ENCODE data around the gene RBM5.

The RBM5 gene

DNA sequence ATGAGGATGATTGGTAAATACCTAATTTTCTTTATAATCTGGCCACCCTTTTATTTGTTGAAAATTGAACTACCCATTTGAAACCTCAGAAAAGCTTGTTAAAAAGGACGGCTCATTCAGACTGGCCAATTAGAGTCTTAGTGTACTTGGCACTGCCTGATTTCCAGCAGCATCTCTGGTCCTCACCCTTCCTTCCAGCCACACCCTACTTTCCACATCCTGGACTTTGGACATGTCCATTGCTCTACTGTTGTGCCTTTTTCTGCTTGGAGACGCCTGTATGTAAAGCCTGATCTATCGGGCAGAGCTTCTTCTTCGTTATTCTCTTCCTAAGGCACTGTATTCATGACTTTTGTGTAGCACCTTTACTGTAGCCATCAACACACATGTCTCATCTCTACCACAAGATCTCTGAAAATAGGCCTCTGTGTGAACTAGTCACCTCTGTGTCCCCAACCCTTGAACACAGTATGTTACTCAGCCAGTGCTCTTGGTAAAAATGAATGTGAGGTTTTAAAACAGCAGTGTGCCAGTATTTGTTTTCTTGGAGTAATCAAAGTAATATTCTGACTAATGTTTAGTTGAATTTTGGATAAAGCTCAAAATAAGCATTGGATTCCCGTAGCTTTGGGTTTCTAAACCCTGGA lies 6.8 kb downstream of the RBM5 start:
- no peak overlapping the region for H3K4me3 ChIP-seq
- no peaks in the 10 kb centered on the region for H3K9me3 ChIP-seq
- H3K27ac ChIP-seq, result no peak overlapping the region
- intact Hi-C loops (cut with DNase I; ENCODE audit: low total_unique reads), result no loop called here
- DNase-seq, result no peak
- peaks cover 6 to 23% (median 11%) of the 10 kb centered on the region in 4 donors for H3K4me1 ChIP-seq
- TF ChIP-seq, protein P1, sequence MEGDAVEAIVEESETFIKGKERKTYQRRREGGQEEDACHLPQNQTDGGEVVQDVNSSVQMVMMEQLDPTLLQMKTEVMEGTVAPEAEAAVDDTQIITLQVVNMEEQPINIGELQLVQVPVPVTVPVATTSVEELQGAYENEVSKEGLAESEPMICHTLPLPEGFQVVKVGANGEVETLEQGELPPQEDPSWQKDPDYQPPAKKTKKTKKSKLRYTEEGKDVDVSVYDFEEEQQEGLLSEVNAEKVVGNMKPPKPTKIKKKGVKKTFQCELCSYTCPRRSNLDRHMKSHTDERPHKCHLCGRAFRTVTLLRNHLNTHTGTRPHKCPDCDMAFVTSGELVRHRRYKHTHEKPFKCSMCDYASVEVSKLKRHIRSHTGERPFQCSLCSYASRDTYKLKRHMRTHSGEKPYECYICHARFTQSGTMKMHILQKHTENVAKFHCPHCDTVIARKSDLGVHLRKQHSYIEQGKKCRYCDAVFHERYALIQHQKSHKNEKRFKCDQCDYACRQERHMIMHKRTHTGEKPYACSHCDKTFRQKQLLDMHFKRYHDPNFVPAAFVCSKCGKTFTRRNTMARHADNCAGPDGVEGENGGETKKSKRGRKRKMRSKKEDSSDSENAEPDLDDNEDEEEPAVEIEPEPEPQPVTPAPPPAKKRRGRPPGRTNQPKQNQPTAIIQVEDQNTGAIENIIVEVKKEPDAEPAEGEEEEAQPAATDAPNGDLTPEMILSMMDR (IDR thresholded peaks at IDR 0.05), result no peak
- peaks cover 98 to 100% (median 98%) of the 10 kb centered on the region in 3 donors for H3K36me3 ChIP-seq
- H3K27me3 ChIP-seq, result no peaks in the 10 kb centered on the region

DNA sequence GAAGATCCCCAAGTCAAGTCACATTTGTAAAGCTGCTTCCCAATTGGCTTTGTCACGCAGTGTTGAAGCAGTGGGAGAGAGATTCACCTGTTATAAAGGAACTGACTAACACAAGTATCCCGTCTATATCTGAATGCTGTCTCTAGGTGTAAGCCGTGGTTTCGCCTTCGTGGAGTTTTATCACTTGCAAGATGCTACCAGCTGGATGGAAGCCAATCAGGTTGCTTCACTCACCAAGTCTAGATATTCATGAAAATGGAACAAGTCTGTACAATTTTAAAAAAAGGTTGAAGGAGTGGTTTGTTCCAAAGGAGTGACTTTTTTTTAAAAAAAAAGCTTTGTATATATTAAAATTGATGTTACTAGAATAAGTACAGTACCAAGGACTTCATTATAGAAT lies 11.7 kb downstream of the RBM5 start:
- no peak overlapping the region for H3K4me3 ChIP-seq
- no peaks in the 10 kb centered on the region for H3K9me3 ChIP-seq
- H3K36me3 ChIP-seq, result peaks cover 98 to 100% (median 100%) of the 10 kb centered on the region in 3 donors
- H3K27ac ChIP-seq, result no peak overlapping the region
- TF ChIP-seq, protein P1 (IDR thresholded peaks at IDR 0.05), result no peak
- intact Hi-C loops (cut with DNase I; ENCODE audit: low total_unique reads), result no loop called here
- no peak for DNase-seq
- no peaks in the 10 kb centered on the region for H3K27me3 ChIP-seq
- H3K4me1 ChIP-seq, result peaks cover 0 to 5% (median 0%) of the 10 kb centered on the region in 4 donors

DNA sequence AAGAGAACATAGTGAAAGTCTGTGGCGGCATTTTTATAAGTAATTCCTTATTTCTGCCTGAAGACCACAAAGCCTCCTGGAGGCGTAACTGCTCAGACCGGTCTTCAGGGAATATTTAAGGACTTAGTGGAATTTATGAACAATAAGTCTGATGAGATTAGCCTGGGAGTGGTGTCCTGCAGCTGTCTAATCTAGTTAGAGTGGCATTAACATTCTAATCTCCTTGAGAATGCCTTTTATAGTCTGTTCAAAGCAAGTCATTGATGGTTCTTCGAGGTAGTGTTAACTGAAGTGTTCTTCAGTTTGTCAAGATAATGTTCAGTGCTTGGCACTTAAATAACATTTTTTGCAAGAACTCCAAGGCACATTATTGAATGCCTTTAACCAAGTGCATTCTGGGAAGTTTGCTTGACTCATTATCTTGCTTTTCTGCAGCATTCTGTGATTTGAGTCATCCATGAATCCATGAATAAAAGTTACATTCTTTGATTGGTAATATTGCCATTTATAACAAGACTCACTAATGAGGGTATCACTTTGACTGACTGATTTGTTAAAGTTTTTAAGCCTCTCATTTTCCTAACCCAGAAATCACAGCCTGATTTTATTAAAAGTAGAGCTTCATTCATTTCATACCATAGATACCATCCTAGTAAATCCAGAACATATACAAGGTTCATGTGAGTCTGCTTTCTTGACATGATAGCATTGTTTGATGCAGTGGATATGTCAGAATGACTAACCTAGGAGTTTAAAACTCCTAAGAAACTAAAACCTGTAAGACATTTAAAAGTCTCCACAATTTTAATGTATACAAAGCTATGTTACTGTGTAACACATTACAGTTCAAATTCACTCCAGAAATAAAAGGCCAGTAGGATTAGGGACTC lies 12.5 kb downstream of the RBM5 start:
- no peaks in the 10 kb centered on the region for H3K9me3 ChIP-seq
- no peaks in the 10 kb centered on the region for H3K27me3 ChIP-seq
- H3K4me1 ChIP-seq, result no peaks in the 10 kb centered on the region
- intact Hi-C loops (cut with DNase I; ENCODE audit: low total_unique reads), result no loop called here
- H3K36me3 ChIP-seq, result peaks cover 98 to 100% (median 100%) of the 10 kb centered on the region in 3 donors
- no peak overlapping the region for H3K4me3 ChIP-seq
- TF ChIP-seq, protein P1 (IDR thresholded peaks at IDR 0.05), result no peak
- no peak overlapping the region for H3K27ac ChIP-seq
- no peak for DNase-seq

DNA sequence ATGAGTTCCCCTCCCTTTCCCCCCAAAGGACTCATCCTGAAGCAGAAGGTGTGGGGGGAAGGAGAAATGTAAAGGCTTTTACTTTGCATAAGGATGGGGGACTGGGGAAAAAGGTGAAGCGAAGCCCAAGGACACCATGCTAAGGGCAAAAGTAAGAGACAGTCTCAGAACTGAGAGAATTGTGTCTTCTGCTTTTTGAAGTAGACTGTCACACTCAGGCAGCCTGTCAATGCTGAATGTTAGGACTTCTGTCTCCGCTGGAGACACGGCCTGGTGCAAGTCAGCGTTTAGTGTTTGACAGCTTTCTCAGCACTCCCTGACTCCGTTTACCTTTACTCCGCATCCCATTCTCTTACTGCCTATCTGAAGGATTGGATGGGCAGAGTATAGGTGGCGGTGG lies 13.8 kb downstream of the RBM5 start:
- no peak overlapping the region for H3K27ac ChIP-seq
- no peaks in the 10 kb centered on the region for H3K27me3 ChIP-seq
- no peaks in the 10 kb centered on the region for H3K4me1 ChIP-seq
- H3K36me3 ChIP-seq, result peaks cover 98 to 100% (median 100%) of the 10 kb centered on the region in 3 donors
- no peak overlapping the region for H3K4me3 ChIP-seq
- intact Hi-C loops (cut with DNase I; ENCODE audit: low total_unique reads), result no loop called here
- TF ChIP-seq, protein P1 (IDR thresholded peaks at IDR 0.05), result no peak
- H3K9me3 ChIP-seq, result no peaks in the 10 kb centered on the region
- DNase-seq, result no peak

DNA sequence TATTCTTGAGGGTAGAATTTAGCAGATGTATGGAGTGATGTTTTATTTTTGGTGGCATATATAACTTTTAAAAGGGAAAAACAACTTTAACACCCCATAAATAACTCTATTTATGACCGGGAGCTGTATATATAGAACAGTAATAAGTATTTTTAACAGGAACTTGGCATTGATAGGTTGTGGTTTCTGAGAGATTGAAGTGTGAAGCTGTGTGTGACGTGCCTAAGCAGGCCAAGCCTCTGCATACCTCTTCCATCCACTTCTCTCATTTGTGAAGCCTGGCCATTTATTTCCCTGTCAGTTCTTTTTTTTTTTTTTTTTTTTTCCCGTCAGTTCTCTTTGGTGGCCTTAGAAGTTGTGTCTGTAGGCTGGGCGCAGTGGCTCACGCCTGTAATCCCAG lies 23.0 kb downstream of the RBM5 start:
- intact Hi-C loops (cut with DNase I; ENCODE audit: low total_unique reads), result no loop called here
- Histone ChIP-seq H3K27me3 (no peaks in the 10 kb centered on the region), H3K9me3 (no peaks in the 10 kb centered on the region), H3K36me3 (peaks cover 99 to 100% (median 100%) of the 10 kb centered on the region in 3 donors), H3K4me3 (no peak overlapping the region), H3K27ac (no peak overlapping the region), H3K4me1 (no peaks in the 10 kb centered on the region)
- TF ChIP-seq, protein P1 (IDR thresholded peaks at IDR 0.05), result no peak
- DNase-seq, result no peak

All from tibial artery (tissue), 4 donors.